IMR-90 (cell line): Measurements from ENCODE around the gene EFHD2. TPM values are rescaled to one million over a fixed set of nuclear protein-coding genes. Genes with fewer than 3 reads are reported as not detected.
A peak's percentile ranks its signal among the peaks of the same experiment; 100 is the strongest.

ENCODE experiments used
- ATAC-seq: fragments of 200-7000 bp; cut with Tn5 transposase; 2 replicates; pipeline ENCODE4 v1.9.1; 2020; ENCODE audit warnings: low read depth, mild to moderate bottlenecking, moderate library complexity
- BruUV-seq: library from RNA; stranded (reverse); fragments of 400-500 nt; replicated peaks from 2 replicates; lab custom pipeline; 2021; lab: Mats Ljungman, UMichigan
- CTCF ChIA-PET: fragments of 300-600 bp; formaldehyde crosslinking; extraction: SDS; loops from one replicate; lab custom pipeline; 2021; ENCODE audit warnings: antibody characterized with exemption; lab: Yijun Ruan, JAX
- POLR2A ChIA-PET: fragments of 300-600 bp; sonication (Branson Sonifier 250); formaldehyde crosslinking; loops from one replicate; lab custom pipeline; 2022; ENCODE audit warnings: antibody characterized with exemption; ENCODE audit not compliant: unreplicated experiment; lab: Charles Lee
- DNase-seq: peaks from one replicate; pipeline ENCODE4 v3.0.0; 2013
- H2AFZ ChIP-seq: replicated peaks from 2 replicates; pipeline ENCODE3; 2013; ENCODE audit warnings: low read length, mild to moderate bottlenecking; ENCODE audit not compliant: poor library complexity
- H2AK5ac ChIP-seq: 2 replicates; pipeline ENCODE4 v1.6.1; 2013; ENCODE audit warnings: low read depth, low read length, inconsistent platforms
- H2AK9ac ChIP-seq: replicated peaks from 2 replicates; pipeline ENCODE3; 2013; ENCODE audit warnings: mild to moderate bottlenecking, low read depth, low read length, moderate library complexity; ENCODE audit not compliant: poor library complexity
- H2BK120ac ChIP-seq: 2 replicates; pipeline ENCODE4 v1.6.1; 2013; ENCODE audit warnings: low read depth, low read length, inconsistent platforms
- H2BK15ac ChIP-seq: 3 replicates; pipeline ENCODE4 v1.6.1; 2013; ENCODE audit warnings: low read depth, low read length, inconsistent platforms
- H2BK20ac ChIP-seq: 2 replicates; pipeline ENCODE4 v1.6.1; 2013; ENCODE audit warnings: low read depth, mild to moderate bottlenecking, inconsistent platforms, low read length, moderate library complexity
- H2BK5ac ChIP-seq: 2 replicates; pipeline ENCODE4 v1.6.1; 2013; ENCODE audit warnings: mild to moderate bottlenecking, low read depth, low read length, inconsistent platforms; ENCODE audit not compliant: poor library complexity, severe bottlenecking
- H3K14ac ChIP-seq: replicated peaks from 2 replicates; pipeline ENCODE4 v1.6.1; 2013; ENCODE audit warnings: low read depth, low read length, inconsistent platforms
- H3K18ac ChIP-seq: 2 replicates; pipeline ENCODE4 v1.6.1; 2013; ENCODE audit warnings: low read depth, low read length, control low read depth
- H3K23ac ChIP-seq: 2 replicates; pipeline ENCODE4 v1.6.1; 2013; ENCODE audit warnings: low read depth, low read length, inconsistent platforms
- H3K27ac ChIP-seq: 2 replicates; pipeline ENCODE4 v1.5.1; 2013; ENCODE audit warnings: mild to moderate bottlenecking, control low read depth, low read length; ENCODE audit not compliant: insufficient read depth
- H3K27me3 ChIP-seq: 2 replicates; pipeline ENCODE4 v1.6.1; 2013; ENCODE audit warnings: low read length; ENCODE audit not compliant: control insufficient read depth, insufficient read depth
- H3K36me3 ChIP-seq: 2 replicates; pipeline ENCODE4 v1.6.1; 2013; ENCODE audit warnings: low read length, mixed read lengths; ENCODE audit not compliant: control insufficient read depth, insufficient read depth
- H3K4ac ChIP-seq: 2 replicates; pipeline ENCODE4 v1.6.1; 2013; ENCODE audit warnings: low read depth, low read length, inconsistent platforms
- H3K4me1 ChIP-seq: 2 replicates; pipeline ENCODE4 v1.6.1; 2013; ENCODE audit warnings: low read length, mixed read lengths; ENCODE audit not compliant: control insufficient read depth, insufficient read depth
- H3K4me2 ChIP-seq: 2 replicates; pipeline ENCODE4 v1.6.1; 2013; ENCODE audit warnings: low read depth, mild to moderate bottlenecking, control low read depth, low read length, moderate library complexity
- H3K4me3 ChIP-seq: 2 replicates; pipeline ENCODE4 v1.5.1; 2013; ENCODE audit warnings: low read depth, mild to moderate bottlenecking, control low read depth, low read length, moderate library complexity; ENCODE audit not compliant: insufficient read depth
- H3K56ac ChIP-seq: 2 replicates; pipeline ENCODE4 v1.6.1; 2013; ENCODE audit warnings: low read length, inconsistent platforms; ENCODE audit not compliant: insufficient read depth; ENCODE audit errors: extremely low read depth
- H3K79me1 ChIP-seq, 2 experiments: 2 replicates each; pipeline ENCODE4 v1.6.1; 2013; ENCODE audit warnings: low read length in 2 of 2, inconsistent platforms in 1 of 2, low read depth in 1 of 2
- H3K9ac ChIP-seq: 2 replicates; pipeline ENCODE4 v1.6.1; 2013; ENCODE audit warnings: low read depth, low read length, control low read depth
- H3K9me1 ChIP-seq: 2 replicates; pipeline ENCODE4 v1.6.1; 2013; ENCODE audit warnings: low read length, inconsistent platforms; ENCODE audit not compliant: insufficient read depth
- H3K9me3 ChIP-seq: 2 replicates; pipeline ENCODE4 v1.6.1; 2013; ENCODE audit warnings: low read length; ENCODE audit not compliant: control insufficient read depth, insufficient read depth
- H4K20me1 ChIP-seq: 2 replicates; pipeline ENCODE4 v1.6.1; 2013; ENCODE audit warnings: low read length, inconsistent platforms; ENCODE audit not compliant: insufficient read depth
- H4K5ac ChIP-seq: 2 replicates; pipeline ENCODE4 v1.6.1; 2013; ENCODE audit warnings: mild to moderate bottlenecking, low read depth, low read length, control low read depth
- H4K8ac ChIP-seq, 2 experiments: 2 replicates each; pipeline ENCODE4 v1.6.1; 2013; ENCODE audit warnings: low read depth in 2 of 2, low read length in 2 of 2, control low read depth in 1 of 2, inconsistent platforms in 1 of 2
- H4K91ac ChIP-seq: 2 replicates; pipeline ENCODE4 v1.6.1; 2013; ENCODE audit warnings: low read depth, low read length, inconsistent platforms; ENCODE audit not compliant: insufficient read depth
- CHD1 ChIP-seq: IDR thresholded peaks from 2 replicates; pipeline ENCODE4 v1.6.1; 2012; ENCODE audit warnings: low read depth, low read length, improper control_type of control experiment
- WGBS, 2 experiments: methylation state at CpG; one replicate each; pipeline versions ENCODE4 v1.1.5 to v1.1.7; 2013; ENCODE audit warnings: missing lambda C conversion rate in 2 of 2; ENCODE audit not compliant: insufficient read length in 1 of 2; ENCODE audit errors: extremely low coverage in 2 of 2; 5-methylcytosine and 5-hydroxymethylcytosine counted together
- dilution Hi-C: fragments of 300-500 bp; cut with HindIII; formaldehyde crosslinking; loops from one replicate; pipeline ENCODE4 v1.14.3; 2018; ENCODE audit warnings: low sequenced_read_pairs; ENCODE audit not compliant: unreplicated experiment
- in situ Hi-C: fragments of 300-500 bp; cut with MboI; formaldehyde crosslinking; loops from 3 replicates; pipeline ENCODE4 v1.14.3; 2019; ENCODE audit warnings: low sequenced_read_pairs, inconsistent platforms, mixed read lengths
- intact Hi-C: fragments of 100-400 bp; cut with micrococcal nuclease; formaldehyde crosslinking; loops from 2 replicates; pipeline ENCODE4 v1.10.0; 2022
- polyA plus RNA-seq, 3 experiments: library from polyadenylated mRNA; depleted of rRNA; stranded (reverse); fragments of >200 nt; gene quantifications; 2 replicates each; pipeline ENCODE4 v1.2.3, GENCODE V29; 2012; ENCODE audit warnings: low replicate concordance in 1 of 3
- total RNA-seq: library from RNA; depleted of rRNA; stranded (reverse); fragments of >200 nt; gene quantifications from 2 replicates; pipeline ENCODE4 v1.2.3, GENCODE V29; 2012

The EFHD2 gene
- total and polyA plus RNA-seq, 2 of the 4 experiments (the other 2 are of a cell fraction), result 22.6 to 58.9 TPM

DNA sequence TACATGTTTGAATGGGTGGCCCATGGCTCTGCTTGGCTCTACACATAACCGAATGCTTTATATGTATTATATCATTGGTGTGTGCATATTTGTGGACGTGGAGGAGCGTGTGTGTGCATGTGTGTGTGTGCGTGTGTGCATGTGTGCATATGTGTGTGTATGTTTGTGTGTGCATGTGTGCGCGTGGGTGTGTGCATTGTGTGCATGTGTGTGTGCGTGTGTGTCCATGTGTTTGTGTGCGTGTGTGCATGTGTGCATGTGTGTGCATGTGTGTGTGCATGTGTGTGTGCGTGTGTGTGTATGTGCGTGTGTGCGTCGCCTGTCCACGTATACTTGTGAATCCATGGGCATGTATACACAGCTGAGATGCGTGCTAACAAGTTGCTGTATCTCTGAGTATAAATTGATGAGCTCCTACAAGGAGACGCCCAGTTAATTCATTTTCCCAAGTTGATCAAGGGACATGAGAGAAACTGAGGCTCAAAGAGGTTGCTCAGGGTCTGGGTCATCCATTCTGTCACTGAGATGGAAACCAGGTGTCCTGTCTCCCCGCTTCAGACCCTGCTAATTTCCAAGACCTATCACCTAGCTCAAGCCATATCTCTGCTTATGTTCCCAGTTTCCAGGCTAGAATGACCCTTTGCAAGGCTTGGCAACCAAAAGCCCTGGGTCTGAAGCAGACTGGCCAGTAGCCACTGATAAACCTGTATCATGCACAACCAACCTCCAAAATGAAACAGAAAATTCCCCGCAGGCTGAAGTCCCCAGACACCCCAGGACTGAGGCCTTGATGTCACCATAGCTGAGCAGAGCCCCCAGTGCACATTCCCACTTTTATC, 25.8 kb downstream of the EFHD2 start:
- H3K9me3 ChIP-seq, result no peaks in the 10 kb centered on the region
- in situ Hi-C loops (no loop called here), dilution Hi-C loops (no loop called here), intact Hi-C loops (no loop called here)
- no peak overlapping the region for H4K5ac ChIP-seq
- H3K79me1 ChIP-seq, result no peaks in the 10 kb centered on the region; a peak in 1 of 4 replicates
- no peak overlapping the region for H3K23ac ChIP-seq
- ATAC-seq (no peak), DNase-seq (no peak)
- no peak overlapping the region for H3K56ac ChIP-seq
- H2AK9ac ChIP-seq, result no peak overlapping the region
- 94% methylated on average over 12 of the region's 17 CpGs; no CpG with 5 or more reads in 1 of the 2 experiments for WGBS, 2 experiments
- no peak overlapping the region for H3K4ac ChIP-seq
- H3K27ac ChIP-seq, result no peak overlapping the region
- no peak overlapping the region for H3K4me2 ChIP-seq
- H4K91ac ChIP-seq, result no peak overlapping the region
- ChIA-PET CTCF (no interaction called here), POLR2A (no interaction called here)
- H3K9ac ChIP-seq, result no peak overlapping the region
- H2BK15ac ChIP-seq, result no peak overlapping the region
- no peak for TF ChIP-seq CHD1
- H3K18ac ChIP-seq, result no peak overlapping the region
- no peak overlapping the region for H2BK20ac ChIP-seq
- no peaks in the 10 kb centered on the region for H3K27me3 ChIP-seq
- H2AFZ ChIP-seq, result peak overlapping the region; percentile 44
- peak overlapping the region; percentile 48 for H2AK5ac ChIP-seq
- BruUV-seq, result no TSS peak
- peak overlapping the region; percentile 23 for H2BK5ac ChIP-seq
- H2BK120ac ChIP-seq, result no peak overlapping the region
- no peaks in the 10 kb centered on the region for H3K36me3 ChIP-seq
- H4K20me1 ChIP-seq, result peaks cover 7% of the 10 kb centered on the region; the same call in 1 of the 2 replicates
- H3K4me1 ChIP-seq, result peaks cover 13% of the 10 kb centered on the region
- H3K14ac ChIP-seq, result no peak overlapping the region
- no peak overlapping the region for H4K8ac ChIP-seq
- H3K9me1 ChIP-seq, result peaks cover 9% of the 10 kb centered on the region
- no peak overlapping the region for H3K4me3 ChIP-seq
